CD4-positive, alpha-beta T cell treated with Interleukin-6 for 4 hours (primary cell): ENCODE measurements around the gene CCDC34.

Experiments used
- DNase-seq: peaks from one replicate; pipeline ENCODE4 v3.0.0-alpha.2; 2020; ENCODE audit warnings: mixed read lengths

The CCDC34 gene, protein sequence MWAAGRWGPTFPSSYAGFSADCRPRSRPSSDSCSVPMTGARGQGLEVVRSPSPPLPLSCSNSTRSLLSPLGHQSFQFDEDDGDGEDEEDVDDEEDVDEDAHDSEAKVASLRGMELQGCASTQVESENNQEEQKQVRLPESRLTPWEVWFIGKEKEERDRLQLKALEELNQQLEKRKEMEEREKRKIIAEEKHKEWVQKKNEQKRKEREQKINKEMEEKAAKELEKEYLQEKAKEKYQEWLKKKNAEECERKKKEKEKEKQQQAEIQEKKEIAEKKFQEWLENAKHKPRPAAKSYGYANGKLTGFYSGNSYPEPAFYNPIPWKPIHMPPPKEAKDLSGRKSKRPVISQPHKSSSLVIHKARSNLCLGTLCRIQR

DNA sequence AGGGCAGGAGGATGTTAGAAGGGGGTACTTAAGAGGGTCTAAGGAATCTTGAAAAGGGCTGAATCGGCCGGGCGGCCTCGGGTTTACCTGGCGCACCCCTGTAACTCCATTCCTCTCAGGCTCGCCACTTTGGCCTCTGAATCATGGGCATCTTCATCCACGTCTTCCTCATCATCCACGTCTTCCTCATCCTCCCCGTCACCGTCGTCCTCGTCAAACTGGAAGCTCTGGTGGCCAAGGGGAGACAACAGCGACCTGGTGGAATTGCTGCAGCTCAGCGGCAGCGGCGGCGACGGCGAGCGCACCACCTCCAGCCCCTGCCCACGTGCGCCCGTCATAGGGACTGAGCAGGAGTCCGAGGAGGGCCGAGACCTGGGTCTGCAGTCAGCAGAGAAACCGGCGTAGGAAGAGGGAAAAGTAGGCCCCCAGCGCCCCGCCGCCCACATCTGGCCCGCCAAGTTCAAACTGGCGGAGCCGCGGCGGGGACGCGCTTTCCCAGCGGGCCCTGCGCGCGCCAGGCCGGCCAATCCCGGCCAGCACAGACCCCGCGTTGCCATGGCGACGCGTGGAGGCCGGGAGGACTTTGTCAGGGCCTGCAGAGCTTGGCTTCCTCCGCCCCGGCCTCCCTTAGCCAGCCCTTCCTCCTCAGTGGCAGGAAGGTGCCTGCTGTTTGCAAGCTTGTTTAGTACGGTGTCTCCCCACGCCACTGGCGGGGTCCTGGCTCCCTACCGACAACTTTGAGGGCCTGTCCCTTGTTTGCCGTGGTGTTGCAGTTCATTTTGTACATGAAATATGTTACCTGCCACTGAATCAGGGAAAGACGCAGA, at the start of gene CCDC34:
CCDC34 (minus strand) TSS at position 467 of the 827 bp plus-strand sequence; CDS start at position 446, 21 bp downstream.
- peak; percentile 92 for DNase-seq

DNA sequence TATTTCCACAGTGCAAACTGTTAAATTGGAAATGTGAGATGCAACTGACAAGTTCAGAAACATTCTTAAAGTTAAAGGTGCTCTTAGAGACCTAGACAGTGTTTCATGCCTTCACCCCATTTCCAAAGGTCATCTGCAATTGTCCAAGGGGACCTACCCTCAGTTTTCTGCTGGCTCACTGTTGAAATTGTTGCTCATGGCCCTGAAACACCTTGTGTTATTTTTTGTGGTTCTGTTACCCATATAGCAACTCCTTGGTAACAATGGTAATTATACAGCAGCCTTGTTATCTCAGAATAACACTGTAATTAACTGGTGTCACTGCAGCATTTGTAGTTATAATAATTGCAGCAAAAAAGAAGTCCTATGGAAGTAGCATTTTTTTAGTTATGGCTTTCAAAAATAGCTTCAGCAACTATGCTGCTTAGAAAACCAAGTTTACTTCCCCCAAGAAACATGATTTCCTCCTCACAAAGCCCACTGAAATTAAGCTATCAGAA, 49.2 kb upstream of the CCDC34 start:
- DNase-seq: no peak

DNA sequence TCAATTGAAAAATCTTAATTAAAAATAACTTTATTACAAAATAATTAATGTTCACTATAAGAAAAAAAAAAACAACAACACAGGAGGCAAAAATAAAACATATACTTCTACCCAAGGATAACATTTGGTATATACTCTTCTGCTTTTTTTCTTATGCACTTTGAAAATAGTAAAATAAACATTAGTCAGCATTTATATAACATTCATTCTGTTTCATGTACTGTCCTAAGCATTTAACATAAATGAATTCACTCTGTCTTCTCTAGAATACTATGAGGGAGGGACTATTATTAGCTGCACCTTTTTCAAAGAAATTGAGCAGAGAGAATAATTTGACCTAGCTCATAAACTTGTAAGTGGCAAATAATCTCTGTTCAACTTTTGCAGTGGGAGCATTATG, 48.3 kb upstream of the CCDC34 start:
- DNase-seq: no peak

DNA sequence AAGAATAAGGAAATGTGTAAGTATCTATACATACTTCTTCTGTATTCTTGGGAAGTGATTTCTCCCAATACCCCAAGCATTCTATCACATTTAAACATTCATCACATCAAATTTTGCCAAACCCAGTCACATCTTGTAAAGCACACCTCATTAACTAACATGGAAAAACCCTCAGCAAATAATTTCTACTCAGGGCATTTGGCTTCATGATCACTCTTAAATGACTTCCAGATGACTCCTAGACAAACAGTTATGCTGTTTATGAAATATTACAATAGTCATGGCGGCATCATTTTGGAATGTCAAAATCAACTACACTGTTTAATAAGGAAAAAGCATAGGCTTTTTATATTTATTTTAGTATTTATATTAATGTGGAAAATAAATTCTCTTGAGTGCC, 47.3 kb upstream of the CCDC34 start:
- DNase-seq: no peak

DNA sequence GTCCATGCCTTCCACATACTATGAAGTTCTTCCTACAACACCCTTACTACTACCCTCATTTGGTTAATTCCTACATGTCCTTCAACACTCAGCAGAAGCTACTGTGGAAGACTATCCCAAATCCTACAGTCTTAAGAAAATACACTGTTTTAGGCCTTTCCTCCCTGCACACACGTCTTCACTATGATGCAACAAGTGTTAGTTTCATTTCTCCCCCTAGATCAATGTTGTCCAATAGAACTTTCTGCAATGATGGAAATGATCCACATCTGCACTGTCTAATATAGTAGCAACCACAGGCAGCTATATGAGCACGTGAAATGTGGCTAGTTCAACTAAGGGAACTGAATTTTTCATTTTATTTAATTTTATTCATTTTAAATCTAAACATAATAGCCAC, 46.7 kb upstream of the CCDC34 start:
- no peak for DNase-seq

DNA sequence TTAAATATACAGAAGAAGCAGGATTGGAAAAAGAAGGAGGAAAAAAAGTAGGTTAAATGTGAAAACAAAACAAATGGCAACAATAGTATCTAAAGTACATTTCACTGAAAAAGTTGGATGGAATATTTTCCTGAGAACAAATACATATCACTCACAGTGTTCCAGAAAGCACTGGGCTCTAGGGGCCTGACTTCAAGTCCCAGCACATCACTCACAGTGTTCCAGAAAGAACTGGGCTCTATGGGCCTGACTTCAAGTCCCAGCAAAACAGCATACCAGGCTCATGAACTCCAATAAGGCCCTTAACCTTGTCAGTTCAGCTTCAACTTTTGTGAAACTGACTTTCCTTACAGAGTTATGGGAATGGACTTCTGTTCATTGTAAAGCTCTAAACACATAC, 46.0 kb upstream of the CCDC34 start:
- DNase-seq: no peak

DNA sequence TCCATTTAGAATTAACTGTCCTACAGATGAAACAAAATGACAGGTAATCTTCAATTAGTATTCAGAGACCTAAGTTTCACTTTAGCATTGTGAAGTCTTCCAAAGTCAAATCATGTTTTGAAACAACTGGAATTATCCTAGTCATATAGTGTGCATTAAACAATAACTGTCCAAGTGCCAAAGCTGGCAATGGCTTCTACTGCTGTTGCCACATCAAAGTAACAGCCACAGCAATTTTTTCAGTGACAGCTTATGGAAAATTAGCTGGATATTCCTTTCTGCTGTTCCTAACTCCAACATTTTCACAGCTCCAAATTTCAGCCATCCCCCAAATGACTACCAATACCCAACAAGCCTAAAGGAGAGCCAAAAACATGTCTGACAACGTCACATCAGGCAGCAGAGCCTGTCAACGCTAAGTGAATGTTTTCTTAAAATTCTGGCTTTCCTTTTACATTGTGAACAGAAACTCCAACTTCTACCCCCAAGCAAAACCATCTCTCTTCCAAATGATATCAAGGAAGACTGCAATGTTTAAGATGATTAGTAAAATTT, 45.3 kb upstream of the CCDC34 start:
- no peak for DNase-seq

DNA sequence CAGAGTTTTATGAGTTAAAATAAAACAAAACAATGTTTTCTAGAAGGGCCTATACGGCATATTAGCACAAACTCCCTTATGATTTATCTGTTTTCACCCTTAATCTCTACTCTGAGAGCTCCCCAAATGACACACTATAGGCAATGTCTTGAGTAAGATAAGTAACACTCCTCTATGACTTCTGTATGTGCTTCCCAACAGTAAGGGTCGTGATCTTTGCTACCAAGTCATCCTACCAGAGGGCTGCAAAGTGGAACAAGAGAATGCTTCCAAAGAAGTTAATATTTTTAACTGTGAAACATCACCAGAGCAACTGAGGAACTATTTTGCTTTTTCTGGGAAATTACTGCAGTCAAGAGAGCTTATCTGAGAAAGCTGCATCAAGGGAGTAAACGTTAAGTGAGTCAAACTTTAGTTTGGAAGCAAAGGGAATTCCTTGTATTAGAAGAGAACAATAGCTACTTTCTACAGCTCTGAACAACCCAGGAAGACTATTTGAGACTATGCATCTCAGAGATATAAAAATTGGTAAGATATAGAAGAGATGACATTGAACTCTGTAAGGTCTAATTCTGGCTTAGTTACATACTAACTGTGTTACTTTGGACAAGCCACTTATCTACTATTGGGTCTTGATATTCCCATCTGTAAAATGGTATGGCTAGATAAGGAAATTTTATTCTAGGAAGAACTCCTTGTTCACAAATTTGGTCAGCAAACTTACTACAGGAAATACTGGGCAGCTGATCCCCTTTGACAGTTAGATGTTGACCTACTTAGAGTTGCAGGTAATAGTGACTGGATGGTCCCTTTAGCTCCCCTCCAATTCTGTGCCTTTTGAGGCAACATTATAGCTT, 43.7 kb upstream of the CCDC34 start:
- no peak for DNase-seq

DNA sequence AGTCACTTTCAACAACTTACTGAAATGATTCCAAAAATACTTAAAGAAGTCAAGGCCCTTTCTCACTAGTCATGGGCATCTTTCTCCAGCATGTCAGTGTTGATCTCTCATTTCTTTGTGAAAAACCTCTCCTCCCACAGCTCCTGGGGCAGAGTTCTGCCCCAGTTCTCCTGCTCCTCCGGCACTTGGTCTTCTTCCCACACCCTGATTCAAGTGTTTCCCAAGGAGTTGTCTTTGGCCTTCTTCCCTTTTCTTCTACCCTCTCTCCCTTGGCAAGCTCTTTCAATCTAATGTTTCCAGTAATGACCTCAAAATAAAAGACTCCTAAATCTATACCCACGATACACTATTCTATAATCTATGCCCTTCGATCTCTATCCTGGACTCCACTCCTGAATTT, 42.1 kb upstream of the CCDC34 start:
- no peak for DNase-seq

DNA sequence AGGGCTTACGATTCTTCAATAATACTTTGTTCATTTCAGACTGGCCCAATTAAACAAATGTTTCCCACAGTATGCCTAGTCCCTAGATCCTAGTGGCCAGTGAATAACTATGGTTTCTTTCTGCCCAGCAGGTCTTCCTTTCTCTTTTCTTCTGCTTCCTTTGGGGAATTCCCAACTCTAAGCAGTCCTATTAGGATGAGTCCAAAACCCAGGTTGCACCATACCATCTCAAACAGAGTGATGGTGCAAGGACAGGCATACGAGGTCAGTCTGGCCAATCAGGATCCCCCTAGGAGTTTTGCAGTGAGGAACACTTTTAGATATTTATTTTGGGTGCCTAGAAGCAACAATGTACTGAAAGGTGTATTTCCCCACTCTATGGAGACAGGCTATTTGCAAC, 41.4 kb upstream of the CCDC34 start:
- no peak for DNase-seq

DNA sequence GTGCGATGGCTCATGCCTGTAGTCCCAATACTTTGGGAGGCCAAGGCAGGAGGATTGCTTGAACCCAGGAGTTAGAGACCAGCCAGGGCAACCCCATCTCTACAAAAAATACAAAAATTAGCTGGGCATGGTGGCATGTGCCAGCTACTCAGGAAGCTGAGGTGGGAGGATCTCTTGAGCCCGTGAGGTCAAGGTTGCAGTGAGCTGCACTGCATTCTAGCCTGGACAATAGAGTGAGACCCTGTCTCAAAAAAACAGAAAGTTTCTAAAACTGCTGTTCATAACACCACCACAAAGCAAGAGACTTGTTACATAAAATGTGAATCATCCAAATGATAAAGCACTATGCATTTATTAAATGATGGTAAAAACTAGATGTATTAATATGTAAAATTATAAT, 40.2 kb upstream of the CCDC34 start:
- no peak for DNase-seq

DNA sequence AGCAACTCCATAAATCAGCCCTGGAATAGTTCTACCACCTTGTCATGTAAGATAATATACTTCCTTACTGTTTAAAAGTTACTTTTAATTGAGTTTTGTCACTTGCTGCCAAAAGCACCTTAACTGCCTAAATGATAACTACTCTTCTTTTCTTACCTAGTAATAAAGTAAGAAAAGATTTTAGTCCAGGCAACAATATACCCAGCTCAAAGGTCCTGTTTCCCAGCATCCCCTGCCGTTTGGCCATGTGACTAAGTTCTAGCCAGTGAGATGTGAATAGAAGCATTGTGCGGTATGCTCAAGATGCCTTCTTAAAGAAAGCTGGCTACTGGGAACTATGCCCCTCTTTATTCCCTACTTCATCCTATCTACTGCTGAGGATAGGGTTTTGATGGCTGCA, 39.4 kb upstream of the CCDC34 start:
- no peak for DNase-seq

DNA sequence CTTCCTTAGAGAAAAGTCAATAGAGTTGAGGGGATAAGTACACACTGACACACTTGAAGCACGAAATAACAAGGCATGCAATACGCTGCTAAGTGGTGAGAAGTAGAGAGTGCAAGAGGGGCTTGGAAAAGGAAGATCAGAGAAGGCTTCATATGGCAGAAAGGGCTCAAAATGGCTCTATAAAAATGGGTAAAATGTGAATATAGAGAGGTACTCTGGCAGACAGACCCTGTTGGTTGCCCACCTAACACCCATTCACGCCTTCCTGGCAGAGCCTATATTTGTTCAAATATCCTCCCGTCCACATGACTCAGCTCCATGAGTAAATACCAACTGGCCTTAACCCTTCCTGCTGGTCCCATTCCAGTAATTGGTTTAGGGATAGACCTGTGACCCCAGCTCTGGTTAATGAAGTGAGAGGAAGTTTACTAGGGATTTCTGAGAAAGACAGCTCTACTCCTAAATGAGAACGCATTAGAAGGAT, 38.9 kb upstream of the CCDC34 start:
- no peak for DNase-seq

DNA sequence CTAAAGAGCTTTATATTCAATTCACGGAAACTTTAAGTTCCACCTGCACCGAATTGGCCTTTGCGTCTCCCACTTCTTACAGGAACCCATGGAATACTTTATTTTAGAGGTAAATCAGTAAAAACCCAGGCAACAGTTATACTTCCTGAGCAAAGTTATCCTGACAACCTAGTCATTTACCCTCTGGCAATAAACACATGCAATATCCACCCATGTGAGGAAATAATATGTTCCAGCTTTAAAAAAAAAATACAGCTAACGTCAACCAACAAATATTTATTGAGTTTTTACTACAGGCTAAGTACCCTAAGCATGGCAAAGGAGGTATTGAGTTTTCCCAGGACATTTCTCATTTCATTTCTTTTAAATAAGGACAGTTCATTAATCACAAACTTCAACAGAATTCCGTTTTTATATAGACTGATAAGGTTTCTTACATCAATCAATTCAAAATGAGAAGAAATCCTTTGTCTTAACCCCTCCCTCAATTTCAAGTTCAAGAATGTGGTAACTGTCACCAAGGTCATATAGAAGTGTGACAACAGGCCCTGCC, 38.3 kb upstream of the CCDC34 start:
- DNase-seq: no peak

DNA sequence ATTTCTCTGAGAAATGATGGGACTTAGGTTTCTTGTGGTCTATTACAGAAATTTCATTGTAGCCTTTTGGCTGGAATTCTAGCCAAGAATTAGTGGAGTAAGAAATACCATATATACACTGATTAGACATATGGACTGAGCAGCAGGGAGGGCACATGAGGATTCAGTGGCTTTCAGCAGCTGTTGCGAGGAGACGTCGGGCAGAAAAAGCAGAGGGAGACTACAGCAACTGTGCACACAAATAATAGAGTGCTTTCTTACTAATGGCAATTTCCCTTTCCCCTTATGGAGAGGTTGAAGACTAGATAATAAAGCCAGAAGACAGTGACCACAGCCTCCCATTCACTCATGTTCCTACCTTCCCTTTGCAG, 35.4 kb upstream of the CCDC34 start:
- DNase-seq: no peak

DNA sequence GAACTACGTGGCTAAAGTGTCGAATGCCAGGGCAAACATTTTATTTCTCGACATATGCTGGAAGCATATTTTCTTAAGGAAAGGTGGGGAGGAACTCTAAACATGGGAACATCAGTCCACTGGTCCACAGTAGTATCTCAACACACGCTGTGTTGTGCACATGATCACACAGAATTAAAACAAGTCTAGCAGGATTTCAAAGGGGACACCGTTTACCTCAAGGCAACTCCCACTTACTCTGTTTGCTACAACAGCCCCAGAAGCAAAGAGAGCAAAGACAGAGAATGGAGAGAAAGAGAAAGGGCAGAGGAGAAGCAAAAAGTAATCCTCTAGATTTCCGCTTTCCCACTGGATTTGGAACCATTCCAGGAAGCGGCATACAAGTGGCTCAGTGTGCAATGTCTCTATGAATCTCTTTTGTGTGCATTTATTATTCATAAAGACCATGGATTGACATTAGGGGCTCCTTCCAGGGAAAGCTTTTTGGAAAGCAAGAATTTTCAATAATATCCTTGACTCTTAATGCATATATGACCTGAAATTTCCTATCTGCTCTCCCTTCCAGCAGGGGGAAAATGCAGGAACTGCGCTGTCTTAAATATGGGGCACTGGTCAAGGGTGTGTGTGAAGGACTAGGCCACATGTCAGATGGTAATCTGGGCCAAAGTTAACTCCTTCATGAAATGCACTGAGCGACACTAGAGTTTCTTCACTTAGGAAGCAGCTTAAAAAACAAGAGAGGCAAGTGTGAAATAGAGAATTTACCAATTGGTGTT, 34.8 kb upstream of the CCDC34 start:
- no peak for DNase-seq

DNA sequence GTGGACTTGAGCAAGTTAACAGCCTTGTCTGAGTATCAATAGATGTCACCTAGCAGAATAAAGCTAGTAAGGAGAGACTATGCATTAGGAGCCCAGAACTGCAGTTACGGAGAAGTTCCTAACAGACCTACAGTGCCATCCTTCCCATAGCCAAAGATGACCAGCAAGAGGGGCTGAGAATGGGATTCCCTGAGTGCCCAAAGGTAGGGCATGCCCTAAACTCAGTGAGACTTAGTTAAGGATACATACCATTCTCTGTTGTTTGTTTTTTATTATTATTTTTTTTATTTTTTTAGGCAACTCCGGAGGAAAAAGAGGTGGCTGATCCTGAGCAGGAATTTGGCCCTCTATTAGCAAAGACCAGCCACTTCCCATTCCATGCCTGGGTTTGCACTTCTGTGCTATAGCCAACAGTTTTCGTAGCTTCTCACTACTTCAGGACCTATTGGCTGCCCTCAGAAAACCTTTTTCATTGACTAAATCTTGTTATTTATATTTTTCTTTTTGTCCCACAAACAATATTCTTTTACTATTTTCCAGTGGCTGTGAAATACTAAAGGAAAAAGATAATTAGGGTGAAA, 33.3 kb upstream of the CCDC34 start:
- DNase-seq: no peak

DNA sequence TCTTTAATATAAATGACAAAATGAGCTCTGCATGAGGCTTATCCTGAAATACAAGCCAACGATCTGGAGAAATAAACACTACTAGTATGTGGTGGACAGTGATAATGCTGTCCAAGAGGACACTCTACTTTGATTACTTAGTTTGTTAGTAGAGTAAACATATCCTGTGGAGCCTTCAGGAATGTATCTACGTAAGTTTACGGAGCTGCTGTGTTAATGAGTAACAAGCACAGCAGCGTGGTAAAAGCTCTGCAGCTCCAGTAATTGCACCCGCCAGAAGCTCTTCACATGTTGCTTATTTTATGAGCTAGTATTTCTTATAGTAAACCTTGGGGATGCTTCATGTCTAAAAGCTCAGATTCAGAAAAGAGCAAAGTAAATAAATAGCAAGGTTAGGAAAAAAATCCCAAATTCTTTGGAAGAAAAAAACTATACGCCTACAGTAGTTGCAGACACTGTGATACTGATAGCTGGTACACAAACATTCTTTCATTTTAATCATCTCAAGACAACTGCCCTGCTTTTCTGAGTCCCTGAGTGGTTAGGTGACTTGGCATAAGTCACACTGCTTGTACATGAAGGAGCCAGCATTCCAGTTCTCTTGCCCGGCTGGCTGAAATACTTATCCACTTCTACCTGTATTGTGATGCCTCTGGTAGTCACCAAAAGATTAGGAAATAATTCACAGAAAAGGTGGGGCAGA, 32.7 kb upstream of the CCDC34 start:
- no peak for DNase-seq

DNA sequence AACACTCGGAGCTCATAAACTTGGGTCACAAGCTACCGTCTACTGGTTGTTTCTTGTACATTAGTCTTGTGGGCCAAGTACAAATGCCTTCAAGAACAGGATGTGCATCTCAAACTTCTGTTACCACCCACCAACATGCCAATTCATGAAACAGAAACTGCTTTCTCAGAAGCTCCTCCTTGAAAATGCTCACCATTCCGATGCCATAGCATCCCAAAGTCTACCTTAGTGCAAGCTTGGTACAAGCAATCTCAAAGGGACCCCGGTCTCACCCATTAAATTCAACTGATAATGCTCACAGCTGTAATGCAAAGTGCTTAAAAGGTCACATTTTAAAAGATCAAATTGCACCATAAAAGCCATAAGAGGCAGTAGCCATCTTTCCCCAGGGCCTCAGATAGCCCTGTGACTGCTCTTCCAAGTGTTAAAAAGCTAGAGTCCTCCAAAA, 31.8 kb upstream of the CCDC34 start:
- no peak for DNase-seq
